Upper lobe of right lung (tissue), 1 donor: ENCODE measurements around the gene WNT2B. TPM values are rescaled to one million over a fixed set of nuclear protein-coding genes. Genes with fewer than 3 reads are reported as not detected.

Experiments used
- ATAC-seq: fragments of 200-7000 bp; cut with Tn5 transposase; one replicate; pipeline ENCODE4 v1.9.1; 2020; ENCODE audit warnings: mild to moderate bottlenecking, moderate library complexity
- DNase-seq: peaks from one replicate; pipeline ENCODE4 v3.0.0-alpha.2; 2020
- H3K27ac ChIP-seq: fragments of 200-600 bp; one replicate; pipeline ENCODE4 v1.8.0; 2022
- H3K27me3 ChIP-seq: fragments of 200-600 bp; one replicate; pipeline ENCODE4 v1.8.0; 2022; ENCODE audit warnings: mild to moderate bottlenecking
- H3K36me3 ChIP-seq: fragments of 200-600 bp; one replicate; pipeline ENCODE4 v1.8.0; 2022
- H3K4me1 ChIP-seq: fragments of 200-600 bp; one replicate; pipeline ENCODE4 v1.8.0; 2022
- H3K4me3 ChIP-seq: fragments of 200-600 bp; one replicate; pipeline ENCODE4 v1.8.0; 2022; ENCODE audit warnings: mild to moderate bottlenecking
- H3K9me3 ChIP-seq: fragments of 200-600 bp; one replicate; pipeline ENCODE4 v1.8.0; 2022
- CTCF ChIP-seq: fragments of 200-600 bp; IDR thresholded peaks from one replicate; pipeline ENCODE4 v1.8.0; 2022; ENCODE audit warnings: antibody characterized with exemption
- intact Hi-C: fragments of 100-400 bp; cut with DNase I; formaldehyde crosslinking; loops from one replicate; pipeline ENCODE4 v1.11.0; 2022
- total RNA-seq: library from RNA; stranded (reverse); fragmentation: NEBNext Ultra II Directional; extraction: Animal tissue kit (Norgen Biotek cat#: 25700); gene quantifications from one replicate; pipeline ENCODE4 v1.2.1, GENCODE V29; 2021
- donor health status: DM: no; HTN: yes; CAD: no; lungs with severe emphysema.

WNT2B gene
- total RNA-seq, 1 donor from 2014 or later, result 8.5 TPM

- intact Hi-C loops, result no loop called here
- no peaks in the 10 kb centered on the region for H3K27me3 ChIP-seq
- TF ChIP-seq CTCF, result no peak
- no peaks in the 10 kb centered on the region for H3K4me1 ChIP-seq
- DNase-seq (no peak), ATAC-seq (no peak)
- H3K9me3 ChIP-seq, result no peaks in the 10 kb centered on the region
- no peak overlapping the region for H3K27ac ChIP-seq
- no peak overlapping the region for H3K4me3 ChIP-seq
- H3K36me3 ChIP-seq, result no peaks in the 10 kb centered on the region
Observed at GRCh38 chr1:112515311-112516009, 6.7 kb downstream of the WNT2B start.

- ATAC-seq, result no peak
- no peak overlapping the region for H3K27ac ChIP-seq
- no peak overlapping the region for H3K4me3 ChIP-seq
- intact Hi-C loops, result no loop called here
- no peaks in the 10 kb centered on the region for H3K4me1 ChIP-seq
- H3K36me3 ChIP-seq, result no peaks in the 10 kb centered on the region
- no peak for TF ChIP-seq CTCF
- no peaks in the 10 kb centered on the region for H3K9me3 ChIP-seq
- no peak for DNase-seq
- no peaks in the 10 kb centered on the region for H3K27me3 ChIP-seq
Observed at GRCh38 chr1:112516141-112516540, 7.4 kb downstream of the WNT2B start.

- DNase-seq (no peak), ATAC-seq (no peak)
- intact Hi-C loops, result no loop called here
Observed at GRCh38 chr1:112517231-112517630, 8.5 kb downstream of the WNT2B start.

GRCh38 chr1:112517646-112518045 lies 8.9 kb downstream of the WNT2B start:
- no peaks in the 10 kb centered on the region for H3K27me3 ChIP-seq
- TF ChIP-seq CTCF, result no peak
- H3K9me3 ChIP-seq, result no peaks in the 10 kb centered on the region
- no peaks in the 10 kb centered on the region for H3K36me3 ChIP-seq
- H3K4me3 ChIP-seq, result no peak overlapping the region
- no peak for ATAC-seq
- no peak overlapping the region for H3K27ac ChIP-seq
- no peak for DNase-seq
- intact Hi-C loops, result no loop called here
- no peaks in the 10 kb centered on the region for H3K4me1 ChIP-seq

More at GRCh38 chr1:112517231-112517630, 8.5 kb downstream of the WNT2B start:
- H3K27me3 ChIP-seq, result no peaks in the 10 kb centered on the region
- H3K36me3 ChIP-seq, result no peaks in the 10 kb centered on the region
- TF ChIP-seq CTCF, result no peak
- no peak overlapping the region for H3K27ac ChIP-seq
- no peaks in the 10 kb centered on the region for H3K4me1 ChIP-seq
- no peak overlapping the region for H3K4me3 ChIP-seq
- no peaks in the 10 kb centered on the region for H3K9me3 ChIP-seq

GRCh38 chr1:112518186-112518585 lies 9.4 kb downstream of the WNT2B start:
- Histone ChIP-seq H3K27ac (no peak overlapping the region), H3K27me3 (no peaks in the 10 kb centered on the region), H3K4me3 (no peak overlapping the region), H3K4me1 (no peaks in the 10 kb centered on the region), H3K9me3 (no peaks in the 10 kb centered on the region), H3K36me3 (no peaks in the 10 kb centered on the region)
- intact Hi-C loops, result no loop called here
- TF ChIP-seq CTCF, result no peak
- no peak for ATAC-seq
- DNase-seq, result no peak

GRCh38 chr1:112520166-112520565 lies 11.4 kb downstream of the WNT2B start:
- DNase-seq (no peak), ATAC-seq (no peak)
- no peak for TF ChIP-seq CTCF
- Histone ChIP-seq H3K27me3 (no peaks in the 10 kb centered on the region), H3K4me1 (no peaks in the 10 kb centered on the region), H3K4me3 (no peak overlapping the region), H3K36me3 (no peaks in the 10 kb centered on the region), H3K27ac (no peak overlapping the region), H3K9me3 (no peaks in the 10 kb centered on the region)
- intact Hi-C loops, result no loop called here
